ENCODE measurements around the gene PCSK5. TPM values are rescaled to one million over a fixed set of nuclear protein-coding genes. Genes with fewer than 3 reads are reported as not detected.

PCSK5 gene
- polyA plus RNA-seq, 1 donor from 2014 or later, result 1.7 TPM

DNA sequence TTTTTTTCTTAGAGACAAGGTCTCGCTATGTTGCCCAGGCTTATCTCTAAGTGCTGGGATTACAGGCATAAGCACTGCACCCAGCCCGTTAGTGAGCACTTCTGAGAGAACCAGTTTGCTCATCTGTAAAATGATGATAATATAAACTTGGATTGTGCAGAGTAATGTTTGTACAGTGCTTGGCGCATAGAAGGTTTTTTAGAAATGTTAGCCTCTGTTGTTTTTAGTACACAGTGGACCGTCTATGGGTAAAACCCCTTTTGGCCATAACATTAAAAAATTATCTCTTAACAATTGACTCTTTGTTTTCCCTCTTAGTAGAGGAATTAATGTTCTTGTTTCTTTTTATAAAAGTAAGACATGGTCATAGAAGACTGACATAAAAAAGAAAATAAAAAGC lies 202.1 kb downstream of the PCSK5 start:
- no peak overlapping the region for H3K4me3 ChIP-seq (ENCODE audit: low read length)
- H4K20me1 ChIP-seq (ENCODE audit: insufficient read depth), result no peaks in the 10 kb centered on the region
- H3K79me2 ChIP-seq (replicated peaks; ENCODE audit: insufficient read depth, low read length), result no peaks in the 10 kb centered on the region
- no peak overlapping the region for H3K9ac ChIP-seq (ENCODE audit: low read length)
- no peak overlapping the region for H3K4me2 ChIP-seq (ENCODE audit: low read length)
- no peaks in the 10 kb centered on the region for H3F3A ChIP-seq (ENCODE audit: insufficient read depth, low read length, poor library complexity, severe bottlenecking)
- no peak overlapping the region for H2AFZ ChIP-seq (ENCODE audit: low read depth, low read length)
- no peaks in the 10 kb centered on the region for H3K36me3 ChIP-seq (ENCODE audit: insufficient read depth, low read length)
- H3K27me3 ChIP-seq (ENCODE audit: insufficient read depth, low read depth, low read length), result no peaks in the 10 kb centered on the region
- no peak for TF ChIP-seq EP300 (conservative IDR thresholded peaks at IDR 0.05; ENCODE audit: poor library complexity, severe bottlenecking)
- TF ChIP-seq, protein P1, sequence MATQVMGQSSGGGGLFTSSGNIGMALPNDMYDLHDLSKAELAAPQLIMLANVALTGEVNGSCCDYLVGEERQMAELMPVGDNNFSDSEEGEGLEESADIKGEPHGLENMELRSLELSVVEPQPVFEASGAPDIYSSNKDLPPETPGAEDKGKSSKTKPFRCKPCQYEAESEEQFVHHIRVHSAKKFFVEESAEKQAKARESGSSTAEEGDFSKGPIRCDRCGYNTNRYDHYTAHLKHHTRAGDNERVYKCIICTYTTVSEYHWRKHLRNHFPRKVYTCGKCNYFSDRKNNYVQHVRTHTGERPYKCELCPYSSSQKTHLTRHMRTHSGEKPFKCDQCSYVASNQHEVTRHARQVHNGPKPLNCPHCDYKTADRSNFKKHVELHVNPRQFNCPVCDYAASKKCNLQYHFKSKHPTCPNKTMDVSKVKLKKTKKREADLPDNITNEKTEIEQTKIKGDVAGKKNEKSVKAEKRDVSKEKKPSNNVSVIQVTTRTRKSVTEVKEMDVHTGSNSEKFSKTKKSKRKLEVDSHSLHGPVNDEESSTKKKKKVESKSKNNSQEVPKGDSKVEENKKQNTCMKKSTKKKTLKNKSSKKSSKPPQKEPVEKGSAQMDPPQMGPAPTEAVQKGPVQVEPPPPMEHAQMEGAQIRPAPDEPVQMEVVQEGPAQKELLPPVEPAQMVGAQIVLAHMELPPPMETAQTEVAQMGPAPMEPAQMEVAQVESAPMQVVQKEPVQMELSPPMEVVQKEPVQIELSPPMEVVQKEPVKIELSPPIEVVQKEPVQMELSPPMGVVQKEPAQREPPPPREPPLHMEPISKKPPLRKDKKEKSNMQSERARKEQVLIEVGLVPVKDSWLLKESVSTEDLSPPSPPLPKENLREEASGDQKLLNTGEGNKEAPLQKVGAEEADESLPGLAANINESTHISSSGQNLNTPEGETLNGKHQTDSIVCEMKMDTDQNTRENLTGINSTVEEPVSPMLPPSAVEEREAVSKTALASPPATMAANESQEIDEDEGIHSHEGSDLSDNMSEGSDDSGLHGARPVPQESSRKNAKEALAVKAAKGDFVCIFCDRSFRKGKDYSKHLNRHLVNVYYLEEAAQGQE (IDR thresholded peaks at IDR 0.05; ENCODE audit: borderline replicate concordance), result no peak
- TF ChIP-seq EZH2 (IDR thresholded peaks at IDR 0.05; ENCODE audit: borderline replicate concordance, insufficient read depth, low read length, poor library complexity, severe bottlenecking), result no peak
- no peak for TF ChIP-seq POLR2AphosphoS5 (IDR thresholded peaks at IDR 0.05)
- no peak for TF ChIP-seq TAF1 (IDR thresholded peaks at IDR 0.05; ENCODE audit: low read depth)
- TF ChIP-seq SMC3 (conservative IDR thresholded peaks at IDR 0.05; ENCODE audit: poor library complexity), result no peak
- no peak for TF ChIP-seq RAD21 (conservative IDR thresholded peaks at IDR 0.05)
- TF ChIP-seq, protein P2, sequence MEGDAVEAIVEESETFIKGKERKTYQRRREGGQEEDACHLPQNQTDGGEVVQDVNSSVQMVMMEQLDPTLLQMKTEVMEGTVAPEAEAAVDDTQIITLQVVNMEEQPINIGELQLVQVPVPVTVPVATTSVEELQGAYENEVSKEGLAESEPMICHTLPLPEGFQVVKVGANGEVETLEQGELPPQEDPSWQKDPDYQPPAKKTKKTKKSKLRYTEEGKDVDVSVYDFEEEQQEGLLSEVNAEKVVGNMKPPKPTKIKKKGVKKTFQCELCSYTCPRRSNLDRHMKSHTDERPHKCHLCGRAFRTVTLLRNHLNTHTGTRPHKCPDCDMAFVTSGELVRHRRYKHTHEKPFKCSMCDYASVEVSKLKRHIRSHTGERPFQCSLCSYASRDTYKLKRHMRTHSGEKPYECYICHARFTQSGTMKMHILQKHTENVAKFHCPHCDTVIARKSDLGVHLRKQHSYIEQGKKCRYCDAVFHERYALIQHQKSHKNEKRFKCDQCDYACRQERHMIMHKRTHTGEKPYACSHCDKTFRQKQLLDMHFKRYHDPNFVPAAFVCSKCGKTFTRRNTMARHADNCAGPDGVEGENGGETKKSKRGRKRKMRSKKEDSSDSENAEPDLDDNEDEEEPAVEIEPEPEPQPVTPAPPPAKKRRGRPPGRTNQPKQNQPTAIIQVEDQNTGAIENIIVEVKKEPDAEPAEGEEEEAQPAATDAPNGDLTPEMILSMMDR (IDR thresholded peaks at IDR 0.05; ENCODE audit: poor library complexity, severe bottlenecking), result no peak
- no peak for TF ChIP-seq MXI1 (conservative IDR thresholded peaks at IDR 0.05; ENCODE audit: poor library complexity, severe bottlenecking)
- no peak overlapping the region for H3K27ac ChIP-seq (ENCODE audit: low read length)
- no peaks in the 10 kb centered on the region for H3K9me2 ChIP-seq (ENCODE audit: insufficient read depth, low read length)
- H3K9me3 ChIP-seq (ENCODE audit: low read length), result no peaks in the 10 kb centered on the region

DNA sequence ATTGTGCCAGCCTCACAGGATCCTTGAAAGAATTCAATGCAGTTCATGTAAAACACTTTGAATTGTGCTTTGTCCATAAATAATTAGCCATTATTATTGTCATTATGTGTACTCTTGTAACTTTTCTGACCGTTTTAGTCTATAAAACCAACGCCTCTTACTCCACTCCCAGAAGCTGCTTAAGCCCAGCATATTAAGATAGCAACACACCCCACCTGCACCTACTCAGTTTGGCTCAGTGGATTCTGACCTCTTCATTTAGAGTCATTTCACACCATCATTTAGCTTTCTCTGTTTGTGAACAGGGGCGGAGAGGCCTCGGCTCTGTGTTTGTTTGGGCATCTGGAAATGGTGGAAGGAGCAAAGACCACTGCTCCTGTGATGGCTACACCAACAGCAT lies 205.1 kb downstream of the PCSK5 start:
- H3K27me3 ChIP-seq (ENCODE audit: insufficient read depth, low read depth, low read length), result no peaks in the 10 kb centered on the region
- no peaks in the 10 kb centered on the region for H3F3A ChIP-seq (ENCODE audit: insufficient read depth, low read length, poor library complexity, severe bottlenecking)
- no peak overlapping the region for H3K4me2 ChIP-seq (ENCODE audit: low read length)
- TF ChIP-seq, protein P1 (IDR thresholded peaks at IDR 0.05; ENCODE audit: borderline replicate concordance), result no peak
- TF ChIP-seq MXI1 (conservative IDR thresholded peaks at IDR 0.05; ENCODE audit: poor library complexity, severe bottlenecking) (no peak), POLR2AphosphoS5 (IDR thresholded peaks at IDR 0.05) (no peak), SMC3 (conservative IDR thresholded peaks at IDR 0.05; ENCODE audit: poor library complexity) (no peak), EP300 (conservative IDR thresholded peaks at IDR 0.05; ENCODE audit: poor library complexity, severe bottlenecking) (no peak), EZH2 (IDR thresholded peaks at IDR 0.05; ENCODE audit: borderline replicate concordance, insufficient read depth, low read length, poor library complexity, severe bottlenecking) (no peak), RAD21 (conservative IDR thresholded peaks at IDR 0.05) (no peak), TAF1 (IDR thresholded peaks at IDR 0.05; ENCODE audit: low read depth) (no peak)
- TF ChIP-seq, protein P2 (IDR thresholded peaks at IDR 0.05; ENCODE audit: poor library complexity, severe bottlenecking), result no peak
- H3K36me3 ChIP-seq (ENCODE audit: insufficient read depth, low read length), result no peaks in the 10 kb centered on the region
- H3K4me3 ChIP-seq (ENCODE audit: low read length), result no peak overlapping the region
- no peaks in the 10 kb centered on the region for H3K9me2 ChIP-seq (ENCODE audit: insufficient read depth, low read length)
- no peaks in the 10 kb centered on the region for H4K20me1 ChIP-seq (ENCODE audit: insufficient read depth)
- no peak overlapping the region for H3K27ac ChIP-seq (ENCODE audit: low read length)
- no peak overlapping the region for H2AFZ ChIP-seq (ENCODE audit: low read depth, low read length)
- H3K79me2 ChIP-seq (replicated peaks; ENCODE audit: insufficient read depth, low read length), result no peaks in the 10 kb centered on the region
- H3K9ac ChIP-seq (ENCODE audit: low read length), result no peak overlapping the region
- no peaks in the 10 kb centered on the region for H3K9me3 ChIP-seq (ENCODE audit: low read length)

Data from neural cell (in vitro differentiated cells).